Neural progenitor cell (in vitro differentiated cells): ENCODE data around the gene TTC39A.

Source experiments
- CTCF ChIP-seq: fragments of 200-600 bp; sonication (generic); IDR thresholded peaks from 2 replicates; pipeline ENCODE4 v1.5.1; 2017; ENCODE audit warnings: antibody characterized with exemption, mild to moderate bottlenecking
- EZH2phosphoT487 ChIP-seq: fragments of 200-600 bp; sonication (generic); IDR thresholded peaks from 2 replicates; pipeline ENCODE4 v1.6.1; 2017; ENCODE audit warnings: antibody characterized with exemption

- no peak for TF ChIP-seq CTCF
- no peak for TF ChIP-seq EZH2phosphoT487
These were observed 28.1 kb downstream of the TTC39A start for GRCh38 chr1:51302270-51302669.
